Measurements from ENCODE around the gene METTL25B. TPM values are rescaled to one million over a fixed set of nuclear protein-coding genes. Genes with fewer than 3 reads are reported as not detected.
A peak's percentile ranks its signal among the peaks of the same experiment; 100 is the strongest.

Gene METTL25B
- total and polyA plus RNA-seq, 5 experiments from 2014 or later: 2.3 to 39.3 (median 6.7) TPM

GRCh38 chr1:156781585-156782186 is 53.4 kb downstream of the METTL25B start:
- POLR2A ChIA-PET: interaction anchor here (0.5 to 1.1 kb wide), 2 partner anchors 11 to 68 kb away, joined by 3 read pairs; no protein-coding TSS in a partner anchor
- Mint-ChIP-seq H3K4me3 (no peak overlapping the region), H3K4me1 (peaks cover 22 to 42% (median 33%) of the 10 kb centered on the region in 4 donors), H3K36me3 (peaks cover 5 to 68% (median 16%) of the 10 kb centered on the region in 3 donors), H3K27ac (peak overlapping the region in 4 of 10 donors; percentile 13 to 56 (median 36)), H3K27me3 (no peaks in the 10 kb centered on the region), H3K9me3 (no peaks in the 10 kb centered on the region)
- no peak for ATAC-seq
- DNase-seq: no peak

- Mint-ChIP-seq H3K27me3 (no peaks in the 10 kb centered on the region), H3K9me3 (no peaks in the 10 kb centered on the region), H3K36me3 (peaks cover 5 to 89% (median 25%) of the 10 kb centered on the region in 3 donors), H3K27ac (no peak overlapping the region), H3K4me3 (no peak overlapping the region), H3K4me1 (peaks cover 3 to 39% (median 26%) of the 10 kb centered on the region in 4 donors)
- ATAC-seq (no peak), DNase-seq (no peak)
- POLR2A ChIA-PET: interaction anchor here (0.7 kb wide), 1 partner anchor 74 kb away, joined by 3 read pairs; no protein-coding TSS in a partner anchor
Observed at GRCh38 chr1:156785458-156785857, 57.2 kb downstream of the METTL25B start.

Other genes starting within 250 kb of the METTL25B start
- gene MEF2D, start 227.7 kb upstream of the METTL25B start, total RNA-seq: 10 to 100 TPM; 69.4 to 73.2 TPM
- gene MEF2D, start 227.7 kb upstream of the METTL25B start, polyA plus RNA-seq: 10 to 100 TPM in 1 of 3 donors, 1 to 10 TPM in 2; 6.4 to 12.6 (median 6.7) TPM
- under 1 TPM in 1 of 2 experiments, not detected in 1; 0.08 TPM for gene IQGAP3, start 155.9 kb upstream of the METTL25B start, total RNA-seq
- gene IQGAP3, start 155.9 kb upstream of the METTL25B start, polyA plus RNA-seq: not detected
- 10 to 100 TPM; 41.3 to 44.3 TPM for gene TTC24, start 148.7 kb upstream of the METTL25B start, total RNA-seq
- 1 to 10 TPM; 3.8 to 6.7 (median 6.7) TPM for gene TTC24, start 148.7 kb upstream of the METTL25B start, polyA plus RNA-seq
- 10 to 100 TPM; 39.7 to 42.1 TPM for gene NAXE, start 136.7 kb upstream of the METTL25B start, total RNA-seq
- 100 to 1,000 TPM in 2 of 3 donors, 10 to 100 TPM in 1; 85.6 to 124 (median 103) TPM for gene NAXE, start 136.7 kb upstream of the METTL25B start, polyA plus RNA-seq
- 10 to 100 TPM; 44.2 to 45.1 TPM for gene GPATCH4, start 127.0 kb upstream of the METTL25B start, total RNA-seq
- gene GPATCH4, start 127.0 kb upstream of the METTL25B start, polyA plus RNA-seq: 10 to 100 TPM; 27.3 to 70.4 (median 42.0) TPM
- under 1 TPM; 0.39 to 0.58 TPM for gene HAPLN2, start 109.1 kb upstream of the METTL25B start, total RNA-seq
- not detected for gene HAPLN2, start 109.1 kb upstream of the METTL25B start, polyA plus RNA-seq
- gene BCAN, start 86.4 kb upstream of the METTL25B start, total RNA-seq: not detected
- not detected for gene BCAN, start 86.4 kb upstream of the METTL25B start, polyA plus RNA-seq
- not detected for gene NES, start 51.1 kb upstream of the METTL25B start, total RNA-seq
- gene NES, start 51.1 kb upstream of the METTL25B start, polyA plus RNA-seq: not detected
- gene CRABP2, start 22.9 kb upstream of the METTL25B start, total RNA-seq: 1 to 10 TPM in 1 of 2 experiments, under 1 TPM in 1; 0.44 to 2.9 TPM
- not detected for gene CRABP2, start 22.9 kb upstream of the METTL25B start, polyA plus RNA-seq
- gene ISG20L2, start 297 bp downstream of the METTL25B start, total RNA-seq: 10 to 100 TPM; 45.0 to 50.3 TPM
- 10 to 100 TPM; 20.0 to 23.4 (median 20.7) TPM for gene ISG20L2, start 297 bp downstream of the METTL25B start, polyA plus RNA-seq
- 10 to 100 TPM; 49.7 to 56.9 TPM for gene MRPL24, start 12.6 kb downstream of the METTL25B start, total RNA-seq
- gene MRPL24, start 12.6 kb downstream of the METTL25B start, polyA plus RNA-seq: 100 to 1,000 TPM in 2 of 3 donors, 10 to 100 TPM in 1; 98.6 to 109 (median 103) TPM
- gene HDGF, start 23.2 kb downstream of the METTL25B start, total RNA-seq: 100 to 1,000 TPM in 1 of 2 experiments, 10 to 100 TPM in 1; 95.4 to 103 TPM
- 10 to 100 TPM; 25.0 to 50.1 (median 41.3) TPM for gene HDGF, start 23.2 kb downstream of the METTL25B start, polyA plus RNA-seq
- 10 to 100 TPM; 59.5 to 64.0 TPM for gene PRCC, start 39.1 kb downstream of the METTL25B start, total RNA-seq
- 10 to 100 TPM; 22.9 to 55.7 (median 39.9) TPM for gene PRCC, start 39.1 kb downstream of the METTL25B start, polyA plus RNA-seq
- 10 to 100 TPM; 24.3 to 24.7 TPM for gene SH2D2A, start 88.4 kb downstream of the METTL25B start, total RNA-seq
- 10 to 100 TPM; 23.6 to 31.5 (median 25.6) TPM for gene SH2D2A, start 88.4 kb downstream of the METTL25B start, polyA plus RNA-seq
- gene INSRR, start 130.6 kb downstream of the METTL25B start, total RNA-seq: not detected
- not detected for gene INSRR, start 130.6 kb downstream of the METTL25B start, polyA plus RNA-seq
- not detected for gene NTRK1, start 132.4 kb downstream of the METTL25B start, total RNA-seq
- gene NTRK1, start 132.4 kb downstream of the METTL25B start, polyA plus RNA-seq: under 1 TPM in 2 of 3 donors, not detected in 1; 0.14 to 0.25 TPM
- gene PEAR1, start 165.2 kb downstream of the METTL25B start, total RNA-seq: under 1 TPM in 1 of 2 experiments, not detected in 1; 0.11 TPM
- not detected for gene PEAR1, start 165.2 kb downstream of the METTL25B start, polyA plus RNA-seq
- gene LRRC71, start 192.2 kb downstream of the METTL25B start, total RNA-seq: not detected
- gene LRRC71, start 192.2 kb downstream of the METTL25B start, polyA plus RNA-seq: not detected

Data from naive thymus-derived CD8-positive, alpha-beta T cell (primary cell).